Activated naive CD4-positive, alpha-beta T cell treated with anti-CD3 and anti-CD28 coated beads, Interleukin-2, amount 50 U/mL, for 24 hours (primary cell): ENCODE results near the gene OGFOD2.

Experiments
- H3K27ac Mint-ChIP-seq: one replicate; pipeline ENCODE4 v1.8.0; 2021; ENCODE audit warnings: mild to moderate bottlenecking, mixed read lengths
- H3K27me3 Mint-ChIP-seq: one replicate; pipeline ENCODE4 v1.8.0; 2021; ENCODE audit warnings: mixed read lengths
- H3K36me3 Mint-ChIP-seq: one replicate; pipeline ENCODE4 v1.8.0; 2021; ENCODE audit warnings: mixed read lengths
- H3K4me1 Mint-ChIP-seq: one replicate; pipeline ENCODE4 v1.8.0; 2021; ENCODE audit warnings: mixed read lengths
- H3K4me3 Mint-ChIP-seq: one replicate; pipeline ENCODE4 v1.8.0; 2021; ENCODE audit warnings: mild to moderate bottlenecking, mixed read lengths
- H3K9me3 Mint-ChIP-seq: one replicate; pipeline ENCODE4 v1.8.0; 2021; ENCODE audit warnings: mixed read lengths

Gene OGFOD2

GRCh38 chr12:122964439-122965257 is 10.4 kb upstream of the OGFOD2 start:
- peak overlapping the region; percentile 56 for H3K4me3 Mint-ChIP-seq
- H3K27me3 Mint-ChIP-seq, result no peaks in the 10 kb centered on the region
- H3K9me3 Mint-ChIP-seq, result no peaks in the 10 kb centered on the region
- H3K36me3 Mint-ChIP-seq, result no peaks in the 10 kb centered on the region
- H3K27ac Mint-ChIP-seq, result no peak overlapping the region
- H3K4me1 Mint-ChIP-seq, result peaks cover 12% of the 10 kb centered on the region

GRCh38 chr12:122965321-122965751 is 9.7 kb upstream of the OGFOD2 start:
- H3K9me3 Mint-ChIP-seq, result no peaks in the 10 kb centered on the region
- peaks cover 12% of the 10 kb centered on the region for H3K4me1 Mint-ChIP-seq
- no peak overlapping the region for H3K27ac Mint-ChIP-seq
- H3K4me3 Mint-ChIP-seq, result peak overlapping the region; percentile 56
- no peaks in the 10 kb centered on the region for H3K36me3 Mint-ChIP-seq
- no peaks in the 10 kb centered on the region for H3K27me3 Mint-ChIP-seq

GRCh38 chr12:122965851-122966742 is 8.9 kb upstream of the OGFOD2 start, which contains the start of gene ABCB9:
ABCB9 (minus strand) TSS chr12:122966463; CDS start chr12:122960235, 6,228 bp downstream.
- no peaks in the 10 kb centered on the region for H3K27me3 Mint-ChIP-seq
- H3K4me1 Mint-ChIP-seq, result peaks cover 12% of the 10 kb centered on the region
- H3K4me3 Mint-ChIP-seq, result peak within 1 kb of the TSS; percentile 59
- H3K36me3 Mint-ChIP-seq, result no peaks in the 10 kb centered on the region
- no peak within 1 kb of the TSS for H3K27ac Mint-ChIP-seq
- H3K9me3 Mint-ChIP-seq, result no peaks in the 10 kb centered on the region

- Mint-ChIP-seq H3K27me3 (no peaks in the 10 kb centered on the region), H3K36me3 (no peaks in the 10 kb centered on the region), H3K27ac (no peak overlapping the region), H3K4me1 (peaks cover 12% of the 10 kb centered on the region), H3K9me3 (no peaks in the 10 kb centered on the region), H3K4me3 (peak overlapping the region; percentile 34)
Measured at GRCh38 chr12:122966743-122967550, 8.1 kb upstream of the OGFOD2 start.

- H3K36me3 Mint-ChIP-seq, result no peaks in the 10 kb centered on the region
- H3K4me3 Mint-ChIP-seq, result no peak overlapping the region
- no peaks in the 10 kb centered on the region for H3K27me3 Mint-ChIP-seq
- H3K9me3 Mint-ChIP-seq, result no peaks in the 10 kb centered on the region
- H3K27ac Mint-ChIP-seq, result no peak overlapping the region
- H3K4me1 Mint-ChIP-seq, result peaks cover 12% of the 10 kb centered on the region
Measured at GRCh38 chr12:122968104-122968503, 6.9 kb upstream of the OGFOD2 start.

GRCh38 chr12:122969676-122970075 is 5.4 kb upstream of the OGFOD2 start:
- Mint-ChIP-seq H3K9me3 (no peaks in the 10 kb centered on the region), H3K4me3 (no peak overlapping the region), H3K36me3 (no peaks in the 10 kb centered on the region), H3K27ac (no peak overlapping the region), H3K4me1 (peaks cover 15% of the 10 kb centered on the region), H3K27me3 (no peaks in the 10 kb centered on the region)

GRCh38 chr12:122974274-122974891 is 661 bp upstream of the OGFOD2 start:
- peak overlapping the region; percentile 99 for H3K27ac Mint-ChIP-seq
- H3K9me3 Mint-ChIP-seq, result no peaks in the 10 kb centered on the region
- no peaks in the 10 kb centered on the region for H3K27me3 Mint-ChIP-seq
- H3K4me3 Mint-ChIP-seq, result peak overlapping the region; percentile 97
- peaks cover 30% of the 10 kb centered on the region for H3K4me1 Mint-ChIP-seq
- H3K36me3 Mint-ChIP-seq, result no peaks in the 10 kb centered on the region

GRCh38 chr12:122975790-122976647 is 975 bp downstream of the OGFOD2 start:
- Mint-ChIP-seq H3K4me3 (peak overlapping the region; percentile 97), H3K36me3 (no peaks in the 10 kb centered on the region), H3K9me3 (no peaks in the 10 kb centered on the region), H3K4me1 (peaks cover 38% of the 10 kb centered on the region), H3K27me3 (no peaks in the 10 kb centered on the region), H3K27ac (peak overlapping the region; percentile 99)

- H3K4me3 Mint-ChIP-seq, result peak overlapping the region; percentile 97
- peaks cover 1% of the 10 kb centered on the region for H3K36me3 Mint-ChIP-seq
- H3K9me3 Mint-ChIP-seq, result no peaks in the 10 kb centered on the region
- no peaks in the 10 kb centered on the region for H3K27me3 Mint-ChIP-seq
- H3K27ac Mint-ChIP-seq, result no peak overlapping the region
- H3K4me1 Mint-ChIP-seq, result peaks cover 41% of the 10 kb centered on the region
Measured at GRCh38 chr12:122976648-122976975, 1.6 kb downstream of the OGFOD2 start.

- Mint-ChIP-seq H3K27ac (no peak overlapping the region), H3K9me3 (no peaks in the 10 kb centered on the region), H3K27me3 (no peaks in the 10 kb centered on the region), H3K4me3 (peak overlapping the region; percentile 57), H3K4me1 (peaks cover 46% of the 10 kb centered on the region), H3K36me3 (peaks cover 1% of the 10 kb centered on the region)
Measured at GRCh38 chr12:122977153-122977552, 2.1 kb downstream of the OGFOD2 start.

GRCh38 chr12:122977655-122978392 is 2.8 kb downstream of the OGFOD2 start:
- no peaks in the 10 kb centered on the region for H3K27me3 Mint-ChIP-seq
- no peak overlapping the region for H3K27ac Mint-ChIP-seq
- H3K4me3 Mint-ChIP-seq, result no peak overlapping the region
- peaks cover 53% of the 10 kb centered on the region for H3K4me1 Mint-ChIP-seq
- H3K9me3 Mint-ChIP-seq, result no peaks in the 10 kb centered on the region
- peaks cover 1% of the 10 kb centered on the region for H3K36me3 Mint-ChIP-seq

- Mint-ChIP-seq H3K4me1 (peaks cover 60% of the 10 kb centered on the region), H3K27ac (no peak overlapping the region), H3K27me3 (no peaks in the 10 kb centered on the region), H3K9me3 (no peaks in the 10 kb centered on the region), H3K36me3 (peaks cover 1% of the 10 kb centered on the region), H3K4me3 (no peak overlapping the region)
Measured at GRCh38 chr12:122978507-122978955, 3.5 kb downstream of the OGFOD2 start.

GRCh38 chr12:122979001-122979907 is 4.2 kb downstream of the OGFOD2 start:
- Mint-ChIP-seq H3K27ac (no peak overlapping the region), H3K27me3 (no peaks in the 10 kb centered on the region), H3K4me3 (peak overlapping the region; percentile 92), H3K36me3 (peaks cover 1% of the 10 kb centered on the region), H3K9me3 (no peaks in the 10 kb centered on the region), H3K4me1 (peaks cover 61% of the 10 kb centered on the region)
